ENCODE measurements around the gene KCNQ1.

DNA sequence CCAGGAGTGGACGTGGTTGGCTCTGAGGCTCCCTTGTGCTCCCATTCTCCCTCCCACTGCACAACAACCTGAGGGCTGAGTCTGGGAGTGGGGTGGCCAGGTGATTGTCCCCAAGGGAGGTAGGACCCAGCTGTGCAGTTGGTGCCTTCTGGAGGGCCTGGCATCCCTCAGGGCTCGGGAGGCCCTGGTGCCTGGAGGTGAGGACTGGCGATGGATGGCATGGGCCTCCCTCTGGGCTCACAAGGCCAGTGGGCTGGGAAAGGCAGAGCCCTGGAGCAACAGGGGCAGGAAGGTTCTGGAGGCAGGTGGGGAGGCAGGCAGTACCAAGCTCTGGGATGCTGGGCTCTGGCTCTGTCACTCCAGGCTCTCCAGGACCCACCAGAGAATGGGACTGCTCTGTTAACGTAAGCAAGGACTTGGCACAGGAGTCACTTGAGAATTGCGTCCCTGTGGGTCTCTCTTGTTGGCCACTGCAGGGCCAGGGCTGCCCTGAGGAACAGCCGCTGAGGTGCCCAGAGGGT is 140.8 kb downstream of the KCNQ1 start:
- TF ChIP-seq, protein P1, sequence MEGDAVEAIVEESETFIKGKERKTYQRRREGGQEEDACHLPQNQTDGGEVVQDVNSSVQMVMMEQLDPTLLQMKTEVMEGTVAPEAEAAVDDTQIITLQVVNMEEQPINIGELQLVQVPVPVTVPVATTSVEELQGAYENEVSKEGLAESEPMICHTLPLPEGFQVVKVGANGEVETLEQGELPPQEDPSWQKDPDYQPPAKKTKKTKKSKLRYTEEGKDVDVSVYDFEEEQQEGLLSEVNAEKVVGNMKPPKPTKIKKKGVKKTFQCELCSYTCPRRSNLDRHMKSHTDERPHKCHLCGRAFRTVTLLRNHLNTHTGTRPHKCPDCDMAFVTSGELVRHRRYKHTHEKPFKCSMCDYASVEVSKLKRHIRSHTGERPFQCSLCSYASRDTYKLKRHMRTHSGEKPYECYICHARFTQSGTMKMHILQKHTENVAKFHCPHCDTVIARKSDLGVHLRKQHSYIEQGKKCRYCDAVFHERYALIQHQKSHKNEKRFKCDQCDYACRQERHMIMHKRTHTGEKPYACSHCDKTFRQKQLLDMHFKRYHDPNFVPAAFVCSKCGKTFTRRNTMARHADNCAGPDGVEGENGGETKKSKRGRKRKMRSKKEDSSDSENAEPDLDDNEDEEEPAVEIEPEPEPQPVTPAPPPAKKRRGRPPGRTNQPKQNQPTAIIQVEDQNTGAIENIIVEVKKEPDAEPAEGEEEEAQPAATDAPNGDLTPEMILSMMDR (IDR thresholded peaks at IDR 0.05), result no peak
- no peak for TF ChIP-seq POLR2AphosphoS5 (IDR thresholded peaks at IDR 0.05)

Data from gastroesophageal sphincter (tissue), 3 donors.